CD1c-positive myeloid dendritic cell (primary cell): Measurements from ENCODE around the gene MLXIPL.
A peak's percentile ranks its signal among the peaks of the same experiment; 100 is the strongest.
"Not testable (repeated sequence)": the region's sequence is repeated elsewhere in the genome, so short reads cannot be mapped to it uniquely, and the experiment has no call there.

Experiments used
- DNase-seq: peaks from one replicate; pipeline ENCODE4 v3.0.0-alpha.2; 2016; ENCODE audit errors: extremely low spot score

MLXIPL gene

DNA sequence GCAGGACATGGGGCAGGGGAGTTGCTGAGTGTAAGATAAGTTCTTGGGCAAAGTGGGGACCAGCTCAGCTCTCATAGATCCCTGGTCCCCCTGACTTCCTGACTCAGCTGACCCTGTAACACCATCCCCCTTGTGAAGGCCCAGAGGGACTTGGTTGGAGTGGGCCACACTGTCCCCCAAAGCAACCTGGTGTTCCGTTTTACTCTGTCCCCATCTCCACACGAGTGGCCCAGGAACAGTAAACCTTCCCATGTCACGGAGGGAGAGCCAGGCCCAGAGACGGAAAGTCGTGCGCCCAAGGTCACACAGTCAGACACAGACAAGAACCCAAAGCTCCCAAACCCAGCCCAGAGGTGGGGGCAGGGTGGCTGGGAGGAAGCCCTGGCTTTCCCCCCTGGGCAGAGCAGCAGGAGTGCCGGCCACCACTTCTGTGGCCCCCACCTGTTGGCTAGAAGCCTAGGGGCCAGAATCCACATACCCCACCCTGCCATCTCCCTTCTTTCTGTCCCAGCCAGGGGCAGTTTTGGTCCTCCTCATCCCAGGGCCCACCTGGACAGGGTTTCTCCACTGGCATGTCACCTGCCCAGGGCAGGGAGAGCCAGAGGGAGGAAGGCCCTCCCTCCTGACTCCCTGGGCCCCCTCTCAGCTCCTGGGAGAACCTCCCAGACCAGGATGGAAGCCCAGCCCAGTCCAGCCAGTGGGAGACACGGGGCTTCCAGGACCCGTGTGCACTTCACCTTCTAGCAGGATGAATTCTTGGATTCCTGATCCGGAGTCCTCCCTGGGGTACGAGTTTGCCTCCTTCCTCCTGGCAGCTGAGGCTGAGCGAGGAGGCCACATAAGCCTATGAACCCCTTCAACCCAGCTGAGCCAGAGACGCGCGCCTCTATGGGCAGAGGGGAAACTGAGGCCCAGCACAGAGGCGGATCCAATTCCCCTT lies 22.7 kb upstream of the MLXIPL start:
- DNase-seq, result no peak

DNA sequence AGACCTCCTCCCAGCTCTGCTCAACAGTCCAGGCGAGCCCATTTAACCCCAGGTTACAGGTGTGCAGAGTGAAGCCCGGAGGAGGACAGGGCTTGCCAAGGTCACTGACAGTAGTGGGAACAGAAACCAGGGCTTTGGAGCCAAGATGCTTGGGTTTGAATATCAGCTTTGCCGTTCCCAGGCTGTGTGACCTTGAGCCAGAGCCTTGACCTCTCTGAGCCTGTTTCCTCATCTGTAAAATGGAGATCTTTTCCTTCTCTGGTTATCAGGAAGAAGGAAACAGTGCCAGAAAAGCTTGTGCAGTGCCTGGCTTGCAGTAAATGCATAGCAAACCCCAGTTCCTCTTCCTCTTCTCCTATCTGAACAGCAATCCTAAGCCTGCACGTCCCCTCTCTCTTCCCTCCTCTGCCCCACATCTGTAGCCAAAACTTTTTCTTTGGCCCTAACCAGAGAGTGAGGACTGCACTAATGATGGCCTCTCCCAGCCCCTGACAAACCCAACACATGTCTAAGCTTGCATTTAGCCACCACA lies 21.4 kb upstream of the MLXIPL start:
- peak; percentile 43 for DNase-seq

DNA sequence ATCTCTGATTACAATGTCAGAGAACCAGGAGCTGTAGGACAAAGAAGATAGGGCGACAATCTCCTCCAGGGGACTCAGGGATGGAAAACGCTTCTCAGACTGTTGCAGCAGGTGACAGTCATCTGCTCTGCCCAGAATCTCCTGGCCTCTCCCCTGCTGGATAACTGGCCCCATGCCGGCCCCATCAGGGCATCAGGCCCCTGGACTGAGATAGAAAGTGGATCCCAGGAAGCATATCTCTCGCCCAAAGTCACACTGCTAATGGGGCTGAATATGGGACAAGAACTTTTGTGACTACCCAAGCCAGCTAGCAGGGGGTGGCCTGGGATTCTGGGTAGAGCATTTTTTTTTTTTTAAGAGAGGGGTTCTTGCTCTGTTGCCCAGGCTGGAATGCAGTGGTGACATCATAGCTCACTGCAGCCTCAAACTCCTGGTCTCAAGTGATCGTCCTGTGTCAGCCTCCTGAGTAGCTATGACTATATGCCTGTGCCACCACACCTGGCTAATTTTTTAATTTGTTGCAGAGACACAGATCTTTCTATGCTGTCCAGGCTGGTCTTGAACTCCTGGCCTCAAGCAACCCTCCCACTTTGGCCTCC lies 20.5 kb upstream of the MLXIPL start:
- DNase-seq, result no peak

DNA sequence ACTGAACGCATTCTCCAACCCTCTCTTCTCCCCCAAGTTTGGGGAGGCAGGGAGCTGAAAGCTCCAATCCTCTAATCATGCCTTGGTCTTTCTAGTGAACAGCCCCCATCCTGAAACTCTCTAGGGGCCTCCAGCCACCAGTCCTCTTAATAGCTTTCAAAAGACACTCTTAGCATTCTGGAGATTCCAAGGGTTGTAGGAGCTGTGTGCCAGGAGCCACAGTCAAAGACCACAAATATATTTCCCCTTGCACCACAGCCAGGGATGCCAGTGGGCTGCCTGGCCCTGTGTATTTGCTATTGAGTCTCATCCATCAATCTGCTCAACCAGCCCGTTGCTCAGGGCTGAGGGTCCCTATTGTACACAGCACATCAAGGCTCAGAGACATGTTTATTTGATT lies 18.5 kb upstream of the MLXIPL start:
- no peak for DNase-seq

DNA sequence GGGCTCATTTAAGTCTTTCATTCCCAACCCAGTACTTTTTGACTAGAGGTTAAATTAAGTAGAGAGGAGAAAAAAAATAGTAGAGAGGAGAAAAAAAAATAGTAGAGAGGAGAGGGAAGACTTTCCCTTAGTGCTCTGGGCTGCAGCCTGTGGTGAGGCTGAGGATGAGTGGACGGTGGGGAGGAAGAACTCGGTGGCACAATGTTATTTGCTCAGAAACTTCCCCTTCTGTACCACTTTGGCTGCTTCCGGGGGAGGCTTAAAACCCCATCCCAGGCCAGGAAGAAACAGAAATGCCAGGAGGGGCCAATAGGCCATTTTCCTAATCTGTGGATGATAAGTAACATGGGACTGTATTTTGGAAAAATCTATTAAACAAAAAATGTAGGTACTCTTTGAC lies 14.6 kb upstream of the MLXIPL start:
- DNase-seq, result no peak

DNA sequence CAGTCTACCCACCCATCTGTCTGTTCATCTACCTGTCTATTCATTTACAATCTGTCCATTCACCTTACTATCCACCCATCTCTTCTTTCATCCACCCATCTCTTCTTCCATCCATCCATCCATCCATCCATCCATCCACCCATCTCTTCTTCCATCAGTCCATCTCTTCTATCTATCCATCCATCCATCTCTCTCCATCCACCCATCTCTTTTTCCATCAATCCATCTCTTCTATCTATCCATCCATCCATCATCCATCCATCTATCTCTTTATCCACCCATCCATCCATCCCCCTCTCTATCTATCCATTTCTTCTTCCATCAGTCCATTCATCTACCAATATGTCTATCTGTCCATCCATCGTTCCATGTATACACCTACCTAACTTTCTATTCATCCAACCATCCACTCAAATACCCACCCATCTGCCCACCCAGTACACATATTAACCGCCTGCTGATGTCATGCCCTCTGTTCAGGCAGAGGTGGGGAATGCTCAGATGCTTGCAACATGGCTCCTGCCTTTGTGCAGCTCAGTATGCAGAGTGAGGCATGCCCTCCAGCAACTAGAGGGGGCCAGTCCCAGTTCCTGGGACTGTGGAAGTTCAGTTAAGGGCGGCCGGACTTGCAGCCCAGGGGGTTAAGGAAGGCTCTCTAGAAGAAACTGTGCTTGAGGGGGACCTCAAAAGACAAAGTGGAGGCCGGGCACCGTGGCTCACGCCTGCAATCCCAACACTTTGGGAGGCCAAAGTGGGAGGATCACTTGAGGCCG lies 11.3 kb upstream of the MLXIPL start:
- DNase-seq, result no peak

DNA sequence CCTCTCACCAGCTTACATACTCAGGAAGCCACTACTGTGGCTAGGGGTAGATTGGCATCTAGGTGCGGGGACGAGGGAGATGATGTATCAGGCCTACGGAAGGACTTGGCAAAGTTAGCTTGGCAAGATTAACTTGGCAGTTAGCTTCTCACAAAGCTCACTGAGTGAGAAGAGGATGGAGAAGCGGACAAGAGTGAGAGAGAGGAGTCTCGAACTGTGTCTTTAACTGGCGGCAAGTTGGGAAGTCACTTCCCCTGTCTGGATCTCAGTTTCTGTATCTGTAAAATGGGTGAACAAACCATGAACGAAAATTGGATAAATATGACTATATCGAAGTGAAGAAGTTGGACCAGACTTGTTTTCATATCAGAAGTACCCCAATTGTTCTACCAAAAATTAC lies 9.5 kb upstream of the MLXIPL start:
- no peak for DNase-seq

DNA sequence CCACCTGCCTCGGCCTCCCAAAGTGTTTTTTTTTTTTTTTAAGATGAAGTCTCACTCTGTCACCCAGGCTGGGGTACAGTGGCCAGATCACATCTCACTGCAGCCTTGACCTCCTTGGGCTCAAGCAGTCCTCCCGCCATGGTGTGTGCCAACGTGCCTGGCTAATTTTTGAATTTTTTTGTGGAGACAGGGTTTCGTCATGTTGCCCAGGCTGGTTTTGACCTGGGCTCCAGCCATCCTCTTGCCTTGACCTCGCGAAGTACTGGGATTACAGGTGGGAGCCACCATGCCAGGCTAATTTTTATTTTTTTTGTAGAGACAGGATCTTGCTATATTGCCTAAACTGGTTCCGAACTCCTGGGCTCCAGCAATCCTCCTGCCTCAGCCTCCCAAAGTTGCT lies 9.0 kb upstream of the MLXIPL start:
- DNase-seq, result no peak

DNA sequence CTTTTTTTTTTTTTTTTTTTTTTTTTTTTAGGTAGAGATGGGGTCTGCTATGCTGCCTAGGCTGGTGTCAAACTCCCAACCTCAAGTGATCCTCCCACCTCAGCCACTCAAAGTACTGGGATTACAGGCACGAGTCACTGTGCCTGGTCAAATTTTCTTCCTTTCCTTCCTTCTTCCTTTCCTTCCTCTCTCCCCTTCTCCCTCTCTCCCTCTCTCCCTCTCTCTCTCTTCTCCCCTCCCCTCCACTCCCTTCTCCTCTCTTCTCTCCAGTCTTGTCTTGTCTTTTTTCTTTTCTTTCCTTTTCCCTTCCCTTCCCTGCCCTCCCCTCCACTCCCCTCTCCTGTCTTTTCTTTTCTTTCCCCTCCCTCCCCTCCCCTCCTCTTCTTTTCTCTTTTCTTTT lies 7.2 kb upstream of the MLXIPL start:
- no peak for DNase-seq

DNA sequence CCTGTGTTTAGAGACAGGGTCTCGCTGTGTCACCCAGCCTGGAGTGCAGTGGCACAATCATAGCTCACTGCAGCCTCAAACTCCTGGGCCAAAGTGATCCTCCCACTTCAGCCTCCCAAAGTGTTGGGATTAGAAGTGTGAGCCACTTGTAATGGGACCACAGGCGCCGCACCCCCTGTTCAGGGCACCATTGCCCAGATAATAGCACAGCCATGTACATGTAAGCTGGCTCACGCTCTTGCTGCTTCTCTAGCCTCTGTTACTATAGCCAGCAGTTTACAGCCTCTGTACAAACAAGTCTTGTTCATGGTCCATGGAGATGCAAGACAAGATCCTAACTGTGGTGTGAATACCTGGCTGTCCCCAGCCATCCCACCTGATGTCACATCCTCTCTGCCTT lies 4.2 kb upstream of the MLXIPL start:
- no peak for DNase-seq

DNA sequence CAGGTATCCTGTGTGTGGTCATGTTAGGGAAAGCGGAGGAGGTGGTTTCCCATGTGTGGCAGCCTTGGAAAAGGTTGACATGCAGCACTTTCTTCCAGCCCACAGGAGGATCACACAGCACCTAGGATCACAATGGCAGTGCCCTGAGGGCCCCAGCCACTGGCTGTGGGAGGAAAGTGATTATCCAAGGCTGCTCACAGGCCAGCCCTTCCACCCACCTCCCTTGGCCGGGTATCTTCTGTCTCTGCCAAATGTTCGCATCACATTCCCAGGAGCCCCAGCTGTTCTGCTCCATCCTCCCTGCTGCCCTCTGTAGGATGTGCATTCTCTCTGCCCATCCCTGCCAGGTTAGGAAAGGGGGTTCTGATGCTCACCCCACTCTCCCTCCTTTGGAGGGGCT lies 2.5 kb upstream of the MLXIPL start:
- no peak for DNase-seq

DNA sequence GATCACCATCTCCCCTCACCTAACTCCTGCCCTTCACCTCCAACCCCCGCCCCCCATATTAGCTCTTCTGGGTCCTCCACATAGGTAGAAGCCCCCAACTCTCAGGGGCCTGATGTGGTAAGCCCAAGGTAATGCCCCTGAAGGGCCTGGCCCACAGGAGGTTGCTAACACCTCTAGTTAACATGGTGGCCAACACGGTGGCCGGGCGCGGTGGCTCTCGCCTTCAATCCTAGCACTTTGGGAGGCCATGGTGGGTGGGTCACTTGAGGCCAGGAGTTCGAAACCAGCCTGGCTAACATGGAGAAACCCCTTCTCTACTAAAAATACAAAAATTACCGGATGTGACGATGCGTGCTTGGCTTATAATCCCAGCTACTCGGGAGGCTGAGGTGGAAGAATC lies 954 bp upstream of the MLXIPL start:
- DNase-seq, result no peak

DNA sequence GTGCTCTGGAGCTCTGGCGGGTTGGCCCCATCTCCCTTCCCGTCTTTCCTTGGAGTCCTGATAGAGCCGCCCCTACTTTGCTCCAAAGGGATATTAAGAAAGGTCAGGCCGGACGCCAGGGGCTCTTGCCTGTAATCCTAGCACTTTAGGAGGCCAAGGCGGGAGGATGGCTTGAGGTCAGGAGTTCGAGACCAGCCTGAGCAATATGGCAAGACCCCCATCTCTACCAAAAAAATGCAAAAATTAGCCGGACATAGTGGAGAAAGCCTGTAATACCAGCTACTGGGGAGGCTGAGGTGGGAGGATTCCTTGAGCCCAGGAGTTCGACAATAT lies 313 bp upstream of the MLXIPL start:
- DNase-seq, result no peak

DNA sequence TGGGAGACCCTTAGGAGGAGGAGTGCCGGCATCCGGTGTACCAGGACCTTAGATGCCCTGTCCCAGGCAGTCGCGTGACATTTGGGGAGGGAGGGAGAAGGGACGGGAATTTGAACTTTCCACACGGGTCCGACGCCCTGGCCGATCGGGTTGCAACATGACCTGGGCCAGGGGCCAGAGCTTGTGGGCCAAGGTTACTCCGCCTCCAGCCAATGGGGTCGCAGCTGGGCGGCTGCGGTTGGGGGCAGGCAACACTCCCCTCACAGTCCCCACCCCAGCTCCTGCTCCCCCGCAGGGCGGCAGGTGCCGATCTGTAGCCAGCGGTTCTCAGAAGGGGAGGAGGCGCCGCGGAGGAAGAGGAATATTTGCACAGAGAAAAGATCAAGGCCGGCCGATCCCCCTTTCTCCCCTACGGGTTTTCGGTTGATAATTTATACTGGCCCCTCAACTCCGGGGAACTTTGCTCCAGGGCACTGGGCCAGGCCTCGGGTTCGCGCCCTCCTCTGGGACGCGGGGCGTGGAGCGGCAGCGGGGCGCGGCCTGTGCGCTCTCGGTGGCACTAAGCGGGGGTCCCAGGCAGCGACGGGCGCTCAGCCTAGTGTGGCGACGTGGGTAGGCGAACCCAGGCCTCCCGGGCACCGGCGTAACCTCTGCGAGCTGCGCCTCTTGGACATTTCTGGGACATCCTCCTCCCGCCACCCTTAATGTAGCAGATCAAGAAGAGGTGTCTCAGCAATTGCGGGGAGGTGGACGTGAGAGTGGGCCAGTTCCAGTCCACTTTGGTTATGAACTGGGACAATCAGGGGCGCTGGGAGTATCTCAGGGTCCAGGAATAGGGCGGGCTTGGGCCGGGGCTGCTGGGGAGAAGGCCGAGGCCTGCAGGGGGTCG lies 1.2 kb downstream of the MLXIPL start:
- DNase-seq, result no peak

DNA sequence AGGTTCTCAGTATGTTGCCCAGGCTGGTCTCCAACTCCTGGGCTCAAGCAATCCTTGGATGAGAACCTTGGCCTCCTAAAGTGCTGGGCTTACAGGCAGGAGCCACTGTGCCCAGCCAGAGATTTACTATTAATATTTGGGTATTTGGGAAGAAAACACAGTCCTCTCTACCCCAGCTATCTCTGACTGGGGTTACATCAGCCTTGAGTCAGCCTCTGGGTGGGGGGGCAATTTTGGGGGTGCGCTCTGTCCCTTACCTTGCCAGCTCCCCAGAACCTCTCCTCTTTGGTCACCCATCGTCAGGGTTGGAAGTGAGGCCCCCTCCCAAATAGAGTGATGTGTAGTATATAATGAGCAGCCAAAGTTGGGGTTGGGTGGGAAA lies 1.8 kb downstream of the MLXIPL start:
- no peak for DNase-seq

DNA sequence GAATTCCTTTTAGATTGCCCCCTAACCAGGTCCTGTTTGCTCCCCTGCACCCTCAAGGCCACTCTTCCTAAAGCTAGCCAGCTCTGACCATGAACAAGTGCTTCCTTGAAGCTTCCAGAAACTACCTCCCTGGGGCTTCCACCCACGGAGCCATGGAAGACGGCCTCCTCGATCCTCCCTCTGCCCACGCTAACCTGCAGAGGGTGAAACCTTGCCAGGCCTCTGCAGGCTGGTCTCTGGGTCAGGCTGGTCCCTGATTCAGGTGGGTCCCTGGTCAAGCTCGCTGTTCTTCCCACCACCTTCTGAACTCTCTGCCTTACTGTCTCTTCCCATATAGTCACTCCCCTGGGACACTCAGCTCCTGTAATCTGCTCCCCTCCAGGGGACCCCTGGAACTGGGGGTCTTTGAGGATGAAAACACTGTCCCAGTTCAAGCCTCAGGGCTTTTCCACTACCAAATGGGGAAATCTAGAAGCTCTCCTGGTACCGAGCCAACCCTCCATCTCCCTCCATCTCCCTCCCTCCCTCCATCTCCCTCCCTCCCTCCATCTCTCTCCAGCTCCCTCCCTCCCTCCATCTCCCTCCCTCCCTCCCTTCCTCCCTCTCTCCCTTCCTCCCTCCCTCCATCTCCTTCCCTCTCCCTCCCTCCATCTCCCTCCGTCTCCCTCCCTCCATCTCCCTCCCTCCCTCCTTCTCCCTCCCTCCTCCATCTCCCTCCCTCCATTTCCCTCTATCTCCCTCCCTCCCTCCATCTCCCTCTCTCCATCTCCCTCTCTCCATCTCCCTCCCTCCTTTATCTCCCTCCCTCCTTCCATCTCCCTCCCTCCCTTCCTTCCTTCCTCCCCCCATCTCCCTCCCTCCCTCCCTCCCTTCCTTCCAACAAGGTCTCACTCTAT lies 2.9 kb downstream of the MLXIPL start:
- DNase-seq, result no peak

DNA sequence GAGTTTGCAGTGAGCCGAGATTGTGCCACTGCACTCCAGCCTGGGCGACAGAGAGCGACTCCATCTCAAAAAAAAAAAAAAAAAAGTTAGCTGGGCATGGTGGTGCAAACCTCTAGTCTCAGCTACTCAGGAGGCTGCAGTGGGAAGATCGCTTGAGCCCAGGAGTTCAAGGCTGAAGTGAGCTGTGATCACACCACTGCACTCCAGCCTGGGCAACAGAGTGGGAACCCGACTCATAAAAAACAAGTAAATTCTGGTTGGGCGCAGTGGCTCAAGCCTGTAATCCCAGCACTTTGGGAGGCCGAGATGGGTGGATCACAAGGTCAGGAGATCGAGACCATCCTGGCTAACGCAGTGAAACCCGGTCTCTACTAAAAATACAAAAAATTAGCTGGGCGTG lies 4.9 kb downstream of the MLXIPL start:
- not testable (repeated sequence) for DNase-seq

DNA sequence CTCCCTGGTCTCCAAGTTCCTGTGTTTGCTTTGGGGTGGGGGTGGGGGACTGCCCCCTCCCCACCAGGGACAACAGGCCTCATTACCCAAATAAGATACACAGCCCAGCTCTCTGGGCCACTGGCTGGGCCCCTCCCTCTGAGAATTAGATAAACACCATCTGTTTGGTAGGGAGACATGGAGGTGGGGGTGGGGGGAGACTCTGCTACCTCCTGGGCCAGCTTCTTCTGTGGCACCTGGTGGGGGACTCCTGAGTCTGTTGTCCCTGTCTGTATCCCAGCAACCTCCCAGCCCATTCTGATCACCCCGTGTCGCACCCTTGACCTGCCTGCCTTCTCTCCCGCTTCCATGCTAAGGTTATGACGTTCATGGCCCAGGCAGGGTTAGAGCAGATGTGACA lies 5.8 kb downstream of the MLXIPL start:
- DNase-seq, result no peak

DNA sequence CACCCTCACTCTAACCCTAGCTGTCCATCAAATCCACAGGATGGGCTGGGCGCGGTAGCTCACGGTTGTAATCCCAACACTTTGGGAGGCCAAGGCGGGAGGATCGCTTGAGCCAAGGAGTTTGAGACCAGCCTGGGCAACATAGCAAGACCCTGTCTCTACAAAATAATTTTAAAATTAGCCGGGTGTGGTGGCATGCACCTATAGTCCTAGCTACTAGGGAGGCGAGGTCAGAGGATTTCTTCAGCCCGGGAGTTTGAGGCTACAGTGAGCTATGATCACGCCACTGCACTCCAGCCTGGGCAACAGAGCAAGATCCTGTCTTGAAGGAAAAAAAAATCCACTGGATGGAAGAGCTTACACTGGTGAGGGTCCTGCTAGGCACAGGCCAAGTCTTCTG lies 6.8 kb downstream of the MLXIPL start:
- not testable (repeated sequence) for DNase-seq

DNA sequence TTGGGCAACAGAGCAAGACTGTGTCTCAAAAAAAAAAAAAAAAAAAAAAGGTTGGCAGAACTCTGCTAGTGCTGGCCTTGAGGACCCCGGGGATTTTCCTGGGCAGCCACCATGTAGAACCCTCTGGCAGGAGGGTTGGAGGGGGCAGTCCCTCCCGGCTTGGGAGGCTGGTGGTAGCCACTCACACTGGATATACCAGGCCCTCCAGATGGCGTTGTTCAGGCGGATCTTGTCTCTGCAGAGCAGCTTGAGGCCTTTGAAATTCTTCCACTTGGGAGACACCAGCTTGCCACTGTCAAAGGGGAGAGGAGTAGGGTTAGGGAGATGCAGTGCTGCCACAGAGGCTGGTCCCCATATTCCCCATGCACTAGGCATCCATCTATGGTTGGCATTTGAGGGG lies 8.4 kb downstream of the MLXIPL start:
- DNase-seq, result no peak

DNA sequence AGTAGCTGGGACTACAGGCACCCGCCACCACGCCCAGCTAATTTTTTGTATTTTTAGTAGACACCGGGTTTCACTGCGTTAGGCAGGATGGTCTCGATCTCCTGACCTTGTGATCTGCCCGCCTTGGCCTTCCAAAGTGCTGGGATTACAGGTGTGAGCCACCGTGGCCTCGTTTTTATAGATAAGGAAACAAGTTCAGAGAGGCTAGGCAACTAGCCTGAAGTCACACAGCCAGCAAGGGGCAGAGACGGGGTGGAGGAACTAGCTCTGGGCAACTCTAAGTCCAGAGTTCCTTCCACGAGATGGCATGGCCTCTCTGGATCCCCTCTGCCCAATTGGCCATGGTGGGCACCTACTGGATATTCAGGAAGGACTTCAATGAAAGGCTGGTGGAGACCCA lies 9.4 kb downstream of the MLXIPL start:
- DNase-seq, result not testable (repeated sequence)
